Tibial artery (tissue), 4 donors: ENCODE data around the gene XRCC4.

Experiments used
- DNase-seq, 2 donors: peaks; one replicate each; pipeline ENCODE4 v3.0.0-alpha.2; 2019
- H3K27ac ChIP-seq, 2 donors: fragments of 200-600 bp; sonication (generic) in 1 of 2; 1 replicate in 1 of 2; 2 replicates in 1 of 2; pipeline ENCODE4 v1.5.1; 2018 to 2019; ENCODE audit warnings: mild to moderate bottlenecking in 1 of 2
- H3K27me3 ChIP-seq, 2 donors: fragments of 200-600 bp; sonication (generic) in 1 of 2; one replicate each; pipeline versions ENCODE4 v1.5.1 to v1.6.0; 2016 to 2019
- H3K36me3 ChIP-seq, 3 donors: fragments of 200-600 bp; sonication (generic) in 2 of 3; one replicate each; pipeline ENCODE4 v1.5.1; 2016 to 2019; ENCODE audit warnings: mild to moderate bottlenecking in 2 of 3
- H3K4me1 ChIP-seq, 4 donors: fragments of 200-600 bp; sonication (generic) in 2 of 4; 1 replicate in 3 of 4; 2 replicates in 1 of 4; pipeline ENCODE4 v1.5.1; 2016 to 2019
- H3K4me3 ChIP-seq, 2 donors: fragments of 200-600 bp; sonication (generic) in 1 of 2; 1 replicate in 1 of 2; 2 replicates in 1 of 2; pipeline ENCODE4 v1.5.1; 2018 to 2019; ENCODE audit warnings: mild to moderate bottlenecking in 2 of 2
- H3K9me3 ChIP-seq, 3 donors: fragments of 200-600 bp; sonication (generic) in 1 of 3; one replicate each; pipeline ENCODE4 v1.5.1; 2016 to 2019
- CTCF ChIP-seq, 2 experiments: fragments of 200-600 bp in 1 of 2; fragments of 450-650 bp in 1 of 2; IDR thresholded peaks; one replicate each; pipeline ENCODE4 v1.5.1; 2017 to 2019; ENCODE audit warnings: antibody characterized with exemption in 2 of 2, mild to moderate bottlenecking in 1 of 2, moderate library complexity in 1 of 2
- intact Hi-C: fragments of 100-400 bp; cut with DNase I; formaldehyde crosslinking; loops from one replicate; pipeline ENCODE4 v1.15.0; 2023; ENCODE audit warnings: low total_unique reads

XRCC4 gene

GRCh38 chr5:83048277-83048676, 29.1 kb upstream of the XRCC4 start:
- no peaks in the 10 kb centered on the region for H3K9me3 ChIP-seq
- H3K27me3 ChIP-seq = no peaks in the 10 kb centered on the region
- TF ChIP-seq CTCF (IDR thresholded peaks at IDR 0.05) = no peak
- peaks cover 0 to 8% (median 0%) of the 10 kb centered on the region in 3 donors for H3K36me3 ChIP-seq
- H3K27ac ChIP-seq = no peak overlapping the region
- intact Hi-C loops = no loop called here
- H3K4me1 ChIP-seq = no peaks in the 10 kb centered on the region
- no peak overlapping the region for H3K4me3 ChIP-seq
- no peak for DNase-seq

- Histone ChIP-seq H3K4me3 (no peak overlapping the region), H3K27ac (no peak overlapping the region)
- intact Hi-C loops = no loop called here
These were observed 28.5 kb upstream of the XRCC4 start for GRCh38 chr5:83048811-83049210.

GRCh38 chr5:83049370-83049885, 27.9 kb upstream of the XRCC4 start:
- Histone ChIP-seq H3K4me3 (no peak overlapping the region), H3K27ac (no peak overlapping the region), H3K4me1 (no peaks in the 10 kb centered on the region), H3K36me3 (peaks cover 0 to 12% (median 0%) of the 10 kb centered on the region in 3 donors), H3K9me3 (no peaks in the 10 kb centered on the region), H3K27me3 (no peaks in the 10 kb centered on the region)
- TF ChIP-seq CTCF (IDR thresholded peaks at IDR 0.05) = no peak
- DNase-seq = no peak
- intact Hi-C loops = no loop called here

More at GRCh38 chr5:83048811-83049210, 28.5 kb upstream of the XRCC4 start:
- Histone ChIP-seq H3K9me3 (no peaks in the 10 kb centered on the region), H3K4me1 (no peaks in the 10 kb centered on the region), H3K27me3 (no peaks in the 10 kb centered on the region), H3K36me3 (peaks cover 0 to 12% (median 0%) of the 10 kb centered on the region in 3 donors)
- DNase-seq = no peak
- no peak for TF ChIP-seq CTCF (IDR thresholded peaks at IDR 0.05)

GRCh38 chr5:83050723-83051340, 26.5 kb upstream of the XRCC4 start:
- no peak overlapping the region for H3K27ac ChIP-seq
- no peak overlapping the region for H3K4me3 ChIP-seq
- no peaks in the 10 kb centered on the region for H3K9me3 ChIP-seq
- DNase-seq = no peak
- intact Hi-C loops = no loop called here
- H3K4me1 ChIP-seq = no peaks in the 10 kb centered on the region
- H3K27me3 ChIP-seq = no peaks in the 10 kb centered on the region
- H3K36me3 ChIP-seq = peaks cover 0 to 12% (median 0%) of the 10 kb centered on the region in 3 donors
- no peak for TF ChIP-seq CTCF (IDR thresholded peaks at IDR 0.05)

- Histone ChIP-seq H3K9me3 (no peaks in the 10 kb centered on the region), H3K36me3 (peaks cover 0 to 12% (median 5%) of the 10 kb centered on the region in 3 donors), H3K27ac (no peak overlapping the region), H3K4me3 (no peak overlapping the region), H3K4me1 (peaks cover 0 to 17% (median 0%) of the 10 kb centered on the region in 4 donors), H3K27me3 (no peaks in the 10 kb centered on the region)
- intact Hi-C loops = no loop called here
- DNase-seq = no peak
- TF ChIP-seq CTCF (IDR thresholded peaks at IDR 0.05) = no peak
These were observed 22.2 kb upstream of the XRCC4 start for GRCh38 chr5:83055166-83055565.
